Mucosa of descending colon (tissue), 3 donors: Measurements from ENCODE around the gene TLX2. TPM values are rescaled to one million over a fixed set of nuclear protein-coding genes. Genes with fewer than 3 reads are reported as not detected.

Experiments used
- ATAC-seq: fragments of 200-7000 bp; cut with Tn5 transposase; one replicate; pipeline ENCODE4 v1.9.1; 2020; ENCODE audit warnings: mild to moderate bottlenecking, moderate library complexity
- DNase-seq, 3 donors: peaks; one replicate each; pipeline ENCODE4 v3.0.0-alpha.2; 2020
- H3K36me3 ChIP-seq: fragments of 200-600 bp; one replicate; pipeline ENCODE4 v1.8.0; 2021; ENCODE audit warnings: low read depth, mild to moderate bottlenecking
- H3K4me1 ChIP-seq: fragments of 200-600 bp; one replicate; pipeline ENCODE4 v1.8.0; 2021; ENCODE audit warnings: low read depth, mild to moderate bottlenecking
- H3K4me3 ChIP-seq: fragments of 200-600 bp; one replicate; pipeline ENCODE4 v1.8.0; 2021; ENCODE audit warnings: mild to moderate bottlenecking
- H3K9me3 ChIP-seq: fragments of 200-600 bp; one replicate; pipeline ENCODE4 v1.8.0; 2021; ENCODE audit warnings: mild to moderate bottlenecking
- CTCF ChIP-seq: fragments of 200-600 bp; IDR thresholded peaks from one replicate; pipeline ENCODE4 v1.8.0; 2022; ENCODE audit warnings: antibody characterized with exemption, mild to moderate bottlenecking
- intact Hi-C, 2 donors: fragments of 100-400 bp; cut with DNase I in 1 of 2; cut with micrococcal nuclease in 1 of 2; formaldehyde crosslinking; loops; one replicate each; pipeline versions ENCODE4 v1.11.0 to v1.11.1; 2022; cut with DNase I, micrococcal nuclease
- total RNA-seq, 3 donors: library from RNA; stranded (reverse); fragmentation: NEBNext Ultra II Directional in 2 of 3; extraction: Animal tissue kit (Norgen Biotek cat#: 25700) in 2 of 3; gene quantifications; one replicate each; pipeline versions ENCODE4 v1.2.1 to v1.2.4, GENCODE V29; 2021 to 2023
- donor health status: DM: no; HTN: no; CAD: no; lungs with moderate emphysema.
- donor health status: DM: no; HTN: no; CAD: no.
- donor health status: DM: no; HTN: yes; CAD: no.

TLX2 gene
- total RNA-seq, 3 donors from 2014 or later = 0.17 to 1.6 (median 0.51) TPM

DNA sequence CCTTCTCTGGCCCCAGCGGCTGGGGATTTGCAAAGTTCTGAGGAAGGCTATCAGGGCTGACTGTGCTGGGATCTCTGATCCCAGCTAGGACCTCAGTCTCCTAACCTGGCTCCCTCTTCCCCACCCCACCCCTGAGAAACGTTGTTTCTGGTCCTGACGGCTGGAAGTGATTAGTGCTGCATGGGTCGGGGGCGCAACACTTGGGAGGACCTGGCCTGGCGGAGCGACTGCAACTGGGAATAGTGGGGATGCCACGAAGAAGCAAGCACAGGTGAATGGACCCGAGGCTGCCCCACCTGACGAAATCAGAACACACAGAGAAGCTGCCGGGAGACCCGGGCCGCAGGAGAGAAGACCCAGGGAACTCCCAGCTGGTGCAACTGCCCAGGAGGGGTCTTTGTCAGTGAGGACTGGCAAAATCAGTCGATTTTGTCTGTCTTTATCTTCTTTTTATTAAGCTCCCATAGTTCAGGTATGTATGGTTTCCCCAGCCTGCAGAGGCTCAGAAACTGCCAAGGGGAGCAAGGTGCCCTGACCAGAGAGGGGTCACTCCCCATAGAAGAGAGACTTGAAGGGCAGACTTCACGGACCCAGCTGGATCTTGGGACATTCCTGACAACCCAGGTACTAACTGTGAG lies 14.2 kb upstream of the TLX2 start:
- ATAC-seq (no peak), DNase-seq (peak in 1 of 3 donors; percentile 47)
- H3K4me1 ChIP-seq = peaks cover 37% of the 10 kb centered on the region
- no peaks in the 10 kb centered on the region for H3K9me3 ChIP-seq
- no peak for TF ChIP-seq CTCF
- intact Hi-C loops = no loop called here
- H3K36me3 ChIP-seq = no peaks in the 10 kb centered on the region
- H3K4me3 ChIP-seq = no peak overlapping the region

DNA sequence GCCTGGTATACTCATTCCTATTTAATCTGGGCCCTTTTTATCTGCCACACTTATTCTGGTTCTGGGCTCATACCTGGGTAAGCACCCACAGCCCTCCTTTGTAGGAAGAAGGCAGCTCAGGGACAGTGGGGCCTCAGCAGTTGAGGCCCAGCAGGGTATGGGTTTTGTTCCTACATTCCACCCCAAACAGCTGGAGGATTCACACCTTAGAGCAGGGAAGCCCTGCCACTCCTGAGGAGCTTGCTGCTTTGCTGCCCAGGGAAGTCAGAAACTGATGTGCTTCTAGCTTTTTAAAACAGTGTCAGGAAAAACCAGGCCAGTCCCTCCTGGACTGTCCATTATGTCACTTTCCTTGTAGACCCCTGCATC lies 13.7 kb upstream of the TLX2 start:
- intact Hi-C loops = no loop called here
- TF ChIP-seq CTCF = no peak
- no peaks in the 10 kb centered on the region for H3K36me3 ChIP-seq
- H3K4me1 ChIP-seq = peaks cover 42% of the 10 kb centered on the region
- DNase-seq (peak in 1 of 3 donors; percentile 4), ATAC-seq (no peak)
- no peaks in the 10 kb centered on the region for H3K9me3 ChIP-seq
- H3K4me3 ChIP-seq = no peak overlapping the region

- DNase-seq (peak in 1 of 3 donors; percentile 26), ATAC-seq (no peak)
- intact Hi-C loops = no loop called here
- no peaks in the 10 kb centered on the region for H3K36me3 ChIP-seq
- H3K4me1 ChIP-seq = peaks cover 51% of the 10 kb centered on the region
- TF ChIP-seq CTCF = no peak
- no peak overlapping the region for H3K4me3 ChIP-seq
- H3K9me3 ChIP-seq = no peaks in the 10 kb centered on the region
Observed at GRCh38 chr2:74501335-74502071, 12.7 kb upstream of the TLX2 start.

DNA sequence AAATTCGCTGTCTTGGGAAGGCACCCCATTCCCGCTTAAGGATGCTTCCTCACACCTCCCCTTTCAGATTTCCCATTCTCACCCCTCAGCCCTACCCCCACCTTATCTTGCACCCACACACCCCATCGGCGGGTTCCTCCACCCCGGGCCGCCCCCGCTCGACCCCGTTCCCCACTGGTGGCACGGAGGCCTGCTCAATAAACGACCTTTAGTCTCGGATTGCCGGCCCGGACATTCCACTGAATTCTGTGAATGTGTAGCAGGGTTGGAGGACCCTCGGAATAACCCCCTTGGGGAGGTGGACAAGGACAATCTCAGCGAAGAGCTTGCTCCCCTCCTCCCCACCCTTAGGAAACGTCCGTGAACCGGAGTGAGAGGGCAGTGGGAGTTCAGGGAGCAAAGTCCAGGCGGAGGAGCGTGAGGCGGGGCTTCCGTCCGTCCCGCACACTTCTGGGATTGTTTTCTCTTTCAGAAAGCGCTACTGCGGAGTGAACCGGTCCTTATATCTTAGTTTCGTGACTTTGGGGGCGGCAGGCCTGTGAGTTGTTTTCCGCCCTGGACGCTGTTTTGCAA lies 12.0 kb upstream of the TLX2 start:
- H3K4me1 ChIP-seq = peaks cover 53% of the 10 kb centered on the region
- no peaks in the 10 kb centered on the region for H3K9me3 ChIP-seq
- no peaks in the 10 kb centered on the region for H3K36me3 ChIP-seq
- intact Hi-C loops = no loop called here
- H3K4me3 ChIP-seq = peak overlapping the region; percentile 65
- TF ChIP-seq CTCF = no peak
- ATAC-seq (peak; percentile 62), DNase-seq (peak; percentile 75 to 81 (median 79))

DNA sequence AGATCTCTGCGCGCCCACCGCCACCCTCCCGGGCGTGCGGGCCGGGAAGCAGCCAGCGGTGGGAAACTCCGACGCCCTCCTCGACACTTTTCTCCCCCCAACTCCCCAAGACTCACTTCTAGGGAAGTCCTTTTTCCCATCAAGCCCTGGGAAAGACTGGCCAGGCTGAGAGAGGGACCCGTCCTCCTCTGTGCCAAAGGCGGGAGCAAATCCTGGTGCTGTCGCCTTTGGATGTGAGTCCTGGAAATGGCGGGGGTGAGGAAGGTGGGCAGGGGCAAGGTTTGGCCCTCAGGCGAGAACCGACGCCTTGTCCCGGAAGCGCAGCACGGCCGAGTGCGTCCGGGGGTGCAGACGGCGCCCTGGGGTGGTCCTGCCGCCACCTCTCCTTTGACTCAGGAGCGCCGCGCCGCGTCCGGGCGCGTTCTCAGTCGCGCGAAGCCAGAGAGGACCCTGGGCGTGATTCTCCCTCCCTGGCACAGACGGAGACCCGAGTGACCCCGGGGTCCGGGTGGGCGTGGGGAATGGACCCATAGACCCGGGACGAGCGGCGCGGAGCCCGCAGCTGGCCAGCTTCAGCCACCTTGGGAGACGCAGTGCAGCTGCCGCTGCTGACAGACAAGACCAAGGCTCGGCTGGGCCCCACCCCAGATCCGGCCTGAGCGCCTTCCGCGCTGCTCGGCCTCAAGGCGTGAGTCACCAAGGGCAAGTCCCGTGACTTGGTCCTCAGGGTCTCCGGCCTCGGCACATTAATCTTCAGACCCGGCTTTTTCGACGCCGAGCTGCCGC lies 11.3 kb upstream of the TLX2 start:
- H3K4me1 ChIP-seq = peaks cover 46% of the 10 kb centered on the region
- peak; percentile 71 for ATAC-seq
- H3K36me3 ChIP-seq = no peaks in the 10 kb centered on the region
- DNase-seq = peak; percentile 86 to 92 (median 91)
- intact Hi-C loops = no loop called here
- TF ChIP-seq CTCF = peak; percentile 6
- H3K9me3 ChIP-seq = no peaks in the 10 kb centered on the region
- H3K4me3 ChIP-seq = peak overlapping the region; percentile 65
